IPS-18c (cell line): ENCODE results near the gene GTSE1.

Experiments
- H3K4me3 ChIP-seq: 2 replicates; pipeline ENCODE4 v1.7.0; 2013; ENCODE audit warnings: low read depth, mild to moderate bottlenecking, low read length, moderate library complexity; ENCODE audit not compliant: insufficient read depth
- H3K9me3 ChIP-seq: one replicate; pipeline ENCODE4 v1.6.1; 2013; ENCODE audit warnings: mild to moderate bottlenecking, low read length, moderate library complexity; ENCODE audit not compliant: control insufficient read depth, insufficient read depth

GTSE1 gene

DNA sequence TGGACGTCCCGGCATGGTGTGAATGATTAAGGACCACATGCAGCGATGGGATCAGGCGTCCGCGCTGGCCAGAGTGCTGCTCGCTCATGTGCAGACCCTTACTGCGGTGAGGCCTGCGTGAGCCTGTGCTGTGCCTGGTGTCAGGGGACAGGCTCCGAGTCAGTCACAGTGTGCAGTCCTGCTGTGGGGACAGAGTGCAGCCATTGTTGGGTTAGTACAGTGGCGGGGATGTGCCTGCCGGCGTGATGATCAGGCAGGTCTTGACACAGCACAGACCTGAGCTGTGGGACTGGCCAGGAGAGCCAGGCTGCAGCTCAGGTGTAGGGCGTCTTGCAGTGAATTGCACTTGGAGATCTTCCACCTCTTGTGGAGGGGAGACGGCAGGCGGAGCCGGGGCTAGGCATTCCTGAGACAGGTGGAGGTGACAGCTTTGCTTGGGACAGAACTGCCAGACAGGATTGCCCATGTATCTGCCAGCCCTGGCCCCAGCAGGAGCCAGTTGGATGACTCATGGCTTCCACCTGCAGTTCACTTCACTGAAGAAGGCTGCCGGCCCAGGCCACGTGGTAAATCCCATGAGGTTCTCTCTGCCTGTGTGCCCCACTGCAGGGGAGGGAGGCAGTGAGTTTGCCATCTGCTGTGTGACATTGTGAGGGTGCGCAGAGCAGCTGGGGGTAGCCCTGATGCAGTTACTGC, 56.2 kb downstream of the GTSE1 start:
- Histone ChIP-seq H3K9me3 (no peaks in the 10 kb centered on the region), H3K4me3 (no peak overlapping the region)

DNA sequence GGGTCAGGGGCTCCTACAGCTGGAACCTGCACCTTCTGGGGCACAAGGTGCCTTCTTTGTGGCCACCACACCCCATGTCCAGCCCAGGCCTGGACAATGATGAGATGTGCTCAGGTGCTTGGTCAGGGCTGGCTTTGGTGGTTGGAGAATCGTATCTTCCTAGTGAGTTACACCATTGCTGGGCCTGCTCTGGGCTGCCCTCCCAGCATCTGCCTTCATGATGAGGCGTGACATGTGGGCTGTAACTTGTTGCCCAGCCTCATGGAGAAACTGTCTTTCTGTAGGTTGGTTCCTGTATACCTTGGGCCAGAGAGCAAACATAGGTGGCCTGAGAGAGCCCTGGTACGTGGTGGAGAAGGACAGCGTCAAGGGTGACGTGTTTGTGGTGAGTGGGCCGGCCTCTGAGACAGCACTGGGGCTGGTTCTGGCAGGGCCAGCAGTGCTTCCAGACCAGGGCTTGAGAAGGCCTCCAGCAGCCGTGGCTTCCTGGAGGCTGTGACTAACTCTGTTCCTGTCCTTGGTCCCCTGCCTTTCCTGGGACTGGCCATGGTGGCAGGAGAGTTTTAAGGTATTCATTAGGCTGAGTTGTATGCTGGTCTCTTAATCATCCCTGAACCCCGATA, 56.9 kb downstream of the GTSE1 start:
- no peaks in the 10 kb centered on the region for H3K9me3 ChIP-seq
- H3K4me3 ChIP-seq = no peak overlapping the region

DNA sequence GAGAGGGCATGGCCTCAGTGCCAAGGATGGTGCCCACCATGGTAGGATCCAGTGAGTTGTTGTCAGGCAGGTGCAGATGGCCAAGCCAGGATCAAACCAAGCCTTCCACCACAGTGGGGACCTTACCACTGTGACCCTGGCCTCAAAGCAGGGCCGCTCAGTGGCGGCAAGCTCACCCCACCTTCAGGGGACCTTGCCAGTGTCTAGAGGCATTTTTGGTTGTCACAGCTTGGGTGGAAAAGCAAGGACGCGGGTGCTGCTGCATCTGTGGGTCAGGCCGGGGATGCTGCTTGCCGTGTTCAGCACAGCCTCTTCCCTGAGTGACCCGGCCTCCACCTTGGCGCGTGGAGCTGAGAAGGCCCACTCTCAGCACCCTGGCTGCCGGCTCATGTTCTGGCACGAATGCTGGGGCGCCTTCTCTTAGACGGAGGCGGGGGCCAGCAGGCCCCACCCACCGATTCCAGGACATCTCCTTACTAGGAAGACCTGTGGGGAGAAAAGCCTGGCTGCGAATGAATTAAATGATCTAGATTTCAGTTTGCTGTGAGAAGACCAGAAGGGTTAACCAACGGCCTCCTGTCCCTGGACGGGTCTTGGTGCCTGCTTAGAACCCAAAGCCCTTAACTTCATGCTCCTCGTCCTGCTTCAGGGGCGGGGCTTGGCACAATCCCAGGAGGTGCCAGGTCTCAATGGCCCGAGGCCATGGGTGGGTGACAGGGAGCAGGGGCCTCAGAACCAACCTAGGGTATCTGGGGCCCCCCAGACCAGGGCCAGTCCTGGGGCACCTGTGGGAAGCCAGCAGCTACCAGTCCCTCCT, 57.7 kb downstream of the GTSE1 start:
- H3K4me3 ChIP-seq = no peak overlapping the region
- H3K9me3 ChIP-seq = no peaks in the 10 kb centered on the region

DNA sequence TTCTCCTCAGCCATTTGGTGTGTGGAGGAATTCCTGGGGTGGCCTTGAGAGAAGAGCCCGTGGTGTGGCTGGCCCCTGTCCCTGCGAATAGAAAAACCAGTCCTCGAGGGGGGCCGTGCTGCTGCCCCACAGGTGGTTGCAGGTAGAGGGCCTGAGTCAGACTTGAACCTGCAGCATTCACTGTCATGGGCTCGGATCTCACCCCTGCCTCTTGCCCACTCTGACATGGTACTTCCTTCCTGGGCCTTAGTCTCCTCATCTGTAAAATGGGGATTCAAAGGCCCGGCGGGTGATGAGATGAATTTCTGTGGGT, 58.3 kb downstream of the GTSE1 start:
- Histone ChIP-seq H3K4me3 (no peak overlapping the region), H3K9me3 (no peaks in the 10 kb centered on the region)

DNA sequence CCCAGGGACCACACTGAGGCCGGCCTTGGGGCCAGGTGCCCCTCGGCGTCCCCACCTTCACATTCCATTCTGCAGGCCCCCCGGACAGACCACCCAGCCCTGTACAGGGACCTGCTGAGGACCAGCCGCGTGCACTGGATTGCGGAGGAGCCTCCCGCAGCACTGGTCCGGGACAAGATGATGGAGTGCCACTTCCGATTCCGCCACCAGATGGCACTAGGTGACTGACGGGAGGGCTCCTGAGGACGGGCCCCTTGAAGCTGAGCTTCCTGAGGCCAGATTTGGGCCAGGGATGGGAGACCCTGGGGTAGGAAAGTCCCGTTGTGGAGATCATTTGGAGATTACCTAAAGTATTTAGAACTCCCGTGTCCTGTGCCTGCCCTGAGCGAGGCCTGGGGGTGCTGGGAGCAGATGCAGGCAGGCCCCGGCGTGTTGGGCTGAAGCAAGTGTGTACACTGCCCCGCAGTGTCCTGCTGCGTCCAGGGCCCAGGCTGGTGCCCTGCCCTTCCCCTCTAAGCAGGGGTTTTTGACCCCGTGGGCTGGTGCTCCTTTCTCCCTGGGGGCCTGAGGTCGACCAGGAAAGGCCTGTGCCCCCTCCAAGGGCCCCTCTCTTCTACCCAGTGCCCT, 58.8 kb downstream of the GTSE1 start:
- no peaks in the 10 kb centered on the region for H3K9me3 ChIP-seq
- no peak overlapping the region for H3K4me3 ChIP-seq

DNA sequence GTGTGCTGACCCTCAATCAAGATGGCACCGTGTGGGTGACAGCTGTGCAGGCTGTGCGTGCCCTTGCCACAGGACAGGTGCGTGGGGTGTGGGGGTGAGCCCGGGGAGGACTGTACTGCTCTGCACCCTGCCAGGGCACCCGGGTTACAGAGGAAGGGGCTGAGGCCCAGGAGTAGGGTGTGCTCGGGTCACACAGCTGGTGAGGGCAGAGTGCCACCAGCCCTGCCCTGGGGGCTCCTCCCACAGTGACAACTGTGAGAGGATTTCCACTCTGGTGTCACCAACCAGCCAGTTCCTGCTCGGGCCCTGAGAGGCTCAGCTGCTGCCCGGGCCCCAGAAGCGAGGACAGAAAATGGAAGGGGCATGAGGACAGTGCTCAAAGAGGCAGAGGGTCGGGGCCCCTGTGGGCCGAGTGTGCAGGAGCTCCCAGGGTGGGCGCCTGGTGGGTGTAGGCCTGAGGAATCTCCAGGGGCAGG, 59.4 kb downstream of the GTSE1 start:
- no peak overlapping the region for H3K4me3 ChIP-seq
- H3K9me3 ChIP-seq = no peaks in the 10 kb centered on the region

DNA sequence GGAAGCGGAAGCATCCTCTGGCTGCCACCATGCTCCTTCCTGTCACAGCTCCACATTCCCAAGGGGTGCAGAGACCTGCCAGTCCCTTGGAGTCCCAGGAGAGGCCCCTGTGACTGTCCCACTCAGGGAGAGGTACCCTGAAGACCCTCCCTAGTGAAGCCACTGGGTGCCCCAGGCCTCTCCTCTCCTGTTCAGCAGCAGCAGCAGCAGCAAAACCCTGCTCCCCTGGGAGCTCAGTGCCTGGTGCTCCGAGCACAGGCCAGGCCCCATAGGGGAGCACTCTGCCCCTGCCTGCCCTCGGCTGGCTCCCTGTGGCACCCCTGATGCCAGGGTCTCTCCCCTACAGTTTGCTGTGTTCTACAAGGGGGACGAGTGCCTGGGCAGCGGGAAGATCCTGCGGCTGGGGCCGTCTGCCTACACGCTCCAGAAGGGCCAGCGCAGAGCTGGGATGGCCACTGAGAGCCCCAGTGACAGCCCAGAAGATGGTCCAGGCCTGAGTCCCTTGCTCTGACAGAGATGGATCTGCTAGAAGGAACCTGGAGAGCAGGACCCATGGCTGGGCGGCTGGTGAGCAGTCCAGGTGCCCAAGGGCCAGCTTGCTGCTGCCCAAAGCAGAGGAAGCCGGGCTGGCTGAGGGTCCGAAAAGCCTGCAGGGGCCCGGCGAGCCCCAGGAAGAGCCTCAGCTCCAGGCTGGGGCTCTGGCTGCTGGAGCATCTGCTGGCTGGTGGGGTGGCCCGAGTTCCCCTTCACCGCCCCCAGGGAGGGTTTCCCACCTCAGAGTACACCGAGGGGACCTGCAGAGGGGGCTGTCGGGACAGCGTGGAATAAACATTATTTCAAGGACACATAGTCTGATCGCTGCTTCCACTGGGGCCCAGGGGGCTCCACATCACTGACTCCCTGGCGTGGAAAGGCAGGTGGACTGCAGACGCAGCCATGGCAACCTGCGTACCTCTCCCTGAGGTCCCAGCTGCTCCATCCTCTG, 60.1 kb downstream of the GTSE1 start:
- no peaks in the 10 kb centered on the region for H3K9me3 ChIP-seq
- no peak overlapping the region for H3K4me3 ChIP-seq

DNA sequence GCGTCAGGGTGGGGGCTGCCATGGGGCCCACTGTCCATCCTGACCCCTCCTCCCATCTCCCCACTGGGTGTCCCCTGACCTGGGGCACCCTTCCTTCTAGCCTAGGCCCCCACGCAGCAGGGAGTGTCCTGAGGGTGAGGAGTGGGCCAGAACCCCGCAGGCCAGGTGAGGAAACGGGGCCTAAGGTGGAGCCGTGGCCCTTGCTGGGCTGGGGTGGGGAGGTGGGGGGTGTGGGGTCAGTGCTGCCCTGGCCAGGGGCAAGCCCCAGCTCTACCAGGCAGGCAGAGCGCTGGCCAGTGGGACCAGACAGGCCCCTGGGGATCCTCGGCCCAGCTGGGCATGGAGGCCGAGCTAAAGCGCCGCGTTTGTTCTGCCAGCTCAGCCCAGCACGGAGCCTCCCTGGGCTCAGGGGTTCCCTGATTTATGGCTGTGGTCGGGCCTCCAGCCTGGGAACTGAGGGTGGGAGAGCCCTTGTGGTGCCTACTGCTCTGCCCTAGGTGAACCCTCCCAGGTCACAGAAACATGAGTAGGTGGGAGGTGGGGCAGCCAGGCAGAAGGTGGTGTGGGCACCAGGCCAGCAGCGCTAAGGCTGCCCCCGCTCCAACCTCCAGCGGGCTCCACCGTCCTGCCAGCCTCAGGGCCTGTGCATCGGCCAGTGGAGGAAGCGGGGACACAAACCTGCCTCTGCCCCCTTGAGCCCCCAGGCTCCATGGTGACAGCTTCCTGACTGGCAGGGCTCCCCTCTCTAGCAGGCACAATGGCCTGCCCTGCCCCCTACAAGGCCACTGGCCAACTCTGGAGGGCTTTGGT, 61.2 kb downstream of the GTSE1 start:
- peaks cover 2% of the 10 kb centered on the region for H3K9me3 ChIP-seq
- no peak overlapping the region for H3K4me3 ChIP-seq

DNA sequence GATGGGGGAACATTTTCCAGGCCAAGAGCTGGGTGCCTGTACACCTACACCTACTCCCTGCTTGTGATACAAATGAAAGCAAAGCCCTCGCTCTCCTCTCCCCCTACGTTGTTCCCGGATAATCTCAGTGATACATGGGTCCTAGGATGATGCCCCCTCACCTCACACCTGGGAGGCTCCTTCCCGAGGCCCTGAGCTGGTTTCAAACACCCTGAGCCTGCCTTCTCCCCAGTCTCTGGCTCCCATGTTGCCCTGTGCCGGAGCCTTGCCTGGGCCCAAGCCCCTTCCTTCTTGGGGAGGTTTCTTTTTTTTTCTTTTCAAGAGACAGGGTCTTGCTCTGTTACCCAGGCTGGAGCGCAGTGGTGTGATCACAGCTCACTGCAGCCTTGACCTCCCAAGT, 62.1 kb downstream of the GTSE1 start:
- Histone ChIP-seq H3K4me3 (no peak overlapping the region), H3K9me3 (peaks cover 2% of the 10 kb centered on the region)

DNA sequence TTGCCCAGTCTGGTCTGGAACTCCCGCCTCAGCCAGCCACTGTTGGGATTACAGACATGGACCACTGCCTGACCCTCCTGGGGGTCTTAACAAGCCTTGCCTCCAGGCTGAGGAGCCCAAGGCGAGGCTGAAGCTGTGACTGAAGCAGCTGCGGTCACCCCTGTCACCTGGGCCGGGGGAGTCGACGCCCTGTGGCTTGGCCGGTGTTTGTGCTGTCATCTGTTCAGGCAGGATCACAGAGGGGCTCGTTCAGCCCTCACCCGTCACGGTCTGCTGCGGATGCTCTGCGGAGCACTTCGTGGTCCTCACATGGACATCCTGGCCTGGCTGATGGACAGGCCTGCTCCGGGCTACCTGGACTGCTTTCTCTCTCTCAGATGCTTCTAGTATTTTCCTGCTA, 62.7 kb downstream of the GTSE1 start:
- Histone ChIP-seq H3K9me3 (peaks cover 2% of the 10 kb centered on the region), H3K4me3 (no peak overlapping the region)

DNA sequence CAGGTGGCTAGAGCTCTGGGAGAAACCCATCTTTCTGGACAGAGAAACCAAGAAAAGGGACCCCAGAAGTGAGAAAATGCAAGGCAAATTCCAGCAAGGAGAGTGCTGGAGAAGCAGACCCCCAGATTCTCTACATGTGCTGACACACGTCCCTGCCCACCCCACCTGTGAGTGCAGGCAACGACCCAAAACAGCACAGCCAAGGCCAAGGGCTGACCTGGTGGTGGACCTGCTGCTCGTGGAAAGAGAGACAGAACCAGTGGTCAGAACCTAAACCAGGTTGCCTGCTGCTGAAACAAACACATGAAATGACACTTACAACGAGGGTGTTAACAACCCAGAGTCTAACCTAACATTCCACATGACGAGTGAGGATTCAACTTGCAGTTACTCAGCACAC, 63.4 kb downstream of the GTSE1 start:
- Histone ChIP-seq H3K4me3 (no peak overlapping the region), H3K9me3 (peaks cover 2% of the 10 kb centered on the region)

DNA sequence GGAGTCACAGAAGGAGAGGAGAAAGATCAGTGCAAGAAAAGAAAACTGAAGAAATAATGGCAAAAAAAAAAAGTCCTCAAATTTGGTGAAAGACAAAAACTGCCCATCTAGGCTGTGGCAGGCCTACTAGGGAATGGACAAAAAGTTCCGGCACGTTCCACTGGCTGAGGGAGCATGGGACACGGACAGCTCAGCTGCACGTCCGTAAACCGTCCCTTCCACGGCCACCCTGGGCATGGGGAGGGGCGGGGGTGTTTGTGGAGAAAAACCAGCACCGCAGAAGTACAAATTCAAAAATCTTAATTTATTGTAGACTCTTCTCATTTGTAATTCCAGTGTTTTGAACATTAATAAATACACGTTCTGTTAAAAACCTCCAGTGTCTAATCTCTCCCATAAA, 64.2 kb downstream of the GTSE1 start:
- peaks cover 2% of the 10 kb centered on the region for H3K9me3 ChIP-seq
- H3K4me3 ChIP-seq = no peak overlapping the region

DNA sequence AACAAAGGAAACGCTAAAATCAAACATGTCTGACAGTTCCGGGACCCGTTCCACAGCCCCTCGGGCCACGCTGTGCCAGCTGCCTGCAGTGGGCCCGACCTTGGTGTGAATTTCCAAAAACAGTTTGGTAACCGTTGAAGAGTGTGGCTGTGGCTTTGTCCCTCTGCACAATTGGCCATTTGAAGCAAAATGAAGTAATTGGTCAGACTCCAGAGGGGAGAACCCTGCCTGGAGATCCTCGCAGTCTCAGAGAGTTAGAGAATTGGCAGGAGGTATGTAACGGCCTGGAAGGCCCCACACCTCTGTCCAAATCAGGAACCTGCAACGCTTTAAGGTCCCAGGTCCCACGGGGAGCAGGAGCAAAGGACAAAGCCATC, 65.1 kb downstream of the GTSE1 start:
- Histone ChIP-seq H3K4me3 (no peak overlapping the region), H3K9me3 (peaks cover 2% of the 10 kb centered on the region)

DNA sequence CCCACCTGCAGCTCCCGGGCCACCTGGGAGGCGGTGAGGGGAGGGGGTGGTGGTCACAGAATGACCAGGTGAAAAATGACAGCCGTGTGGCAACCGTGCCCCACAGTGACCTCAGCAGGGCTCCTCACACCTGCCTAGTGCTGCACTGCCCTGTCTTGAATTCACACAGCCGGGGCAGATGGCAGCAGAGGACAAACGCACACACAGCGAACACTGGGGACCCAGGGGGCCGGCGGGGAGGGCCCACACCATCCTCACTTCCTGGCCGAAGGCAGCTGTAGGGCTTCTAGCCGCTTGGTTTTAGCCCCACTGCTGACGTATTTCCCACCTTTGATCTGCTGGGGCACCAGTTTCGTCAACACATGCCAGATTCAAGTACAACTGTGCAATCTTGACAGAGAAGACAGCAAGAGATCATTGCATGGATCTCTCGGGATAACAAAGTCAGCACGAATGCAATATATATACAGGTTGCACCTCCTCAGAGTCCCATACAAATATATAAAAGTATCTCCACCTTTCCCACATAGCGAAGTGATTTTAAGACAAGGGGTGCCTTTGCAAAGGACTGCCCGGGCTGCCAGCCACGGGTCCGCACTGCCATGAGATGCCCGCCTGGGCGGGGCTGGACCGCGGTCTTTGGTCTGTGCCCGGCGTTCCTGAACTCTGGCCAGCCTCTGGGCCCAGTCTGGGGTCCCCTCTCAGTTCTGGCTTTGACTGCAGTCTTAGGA, 65.7 kb downstream of the GTSE1 start:
- peaks cover 2% of the 10 kb centered on the region for H3K9me3 ChIP-seq
- H3K4me3 ChIP-seq = no peak overlapping the region

DNA sequence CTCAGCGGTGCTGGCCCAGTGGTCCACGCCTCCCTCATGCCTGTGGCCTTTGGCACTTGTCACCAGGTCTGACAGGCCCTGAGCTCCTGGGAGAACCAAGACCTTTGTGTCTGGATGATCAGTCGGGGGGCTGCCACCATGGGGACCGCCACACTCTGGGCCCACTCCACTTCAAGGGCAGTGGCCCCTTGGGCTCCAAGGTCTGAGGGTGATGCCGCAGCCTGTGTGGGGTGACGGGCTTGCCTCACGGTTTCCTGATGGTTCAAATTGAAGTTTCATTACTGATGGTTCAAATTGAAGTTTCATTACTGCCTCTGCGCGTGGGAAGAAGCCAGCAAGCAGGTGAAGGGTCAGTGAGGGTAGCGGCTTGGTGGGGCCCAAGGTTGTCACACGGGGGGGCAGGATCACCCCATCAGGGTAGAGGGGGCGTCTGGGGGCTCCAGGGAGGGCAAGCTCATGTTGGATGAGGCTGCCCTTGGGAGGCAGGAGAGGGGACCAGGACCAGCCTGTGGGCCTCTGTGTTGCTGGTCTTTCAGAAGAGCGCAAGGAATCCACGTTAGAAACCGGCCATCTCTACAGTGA, 66.4 kb downstream of the GTSE1 start:
- H3K4me3 ChIP-seq = no peak overlapping the region

More for the DNA sequence above, 66.4 kb downstream of the GTSE1 start:
- peaks cover 2% of the 10 kb centered on the region for H3K9me3 ChIP-seq
